ENCODE results near the gene RNF180.
"Not testable (repeated sequence)": the region's sequence is repeated elsewhere in the genome, so short reads cannot be mapped to it uniquely, and the experiment has no call there.

RNF180 gene

DNA sequence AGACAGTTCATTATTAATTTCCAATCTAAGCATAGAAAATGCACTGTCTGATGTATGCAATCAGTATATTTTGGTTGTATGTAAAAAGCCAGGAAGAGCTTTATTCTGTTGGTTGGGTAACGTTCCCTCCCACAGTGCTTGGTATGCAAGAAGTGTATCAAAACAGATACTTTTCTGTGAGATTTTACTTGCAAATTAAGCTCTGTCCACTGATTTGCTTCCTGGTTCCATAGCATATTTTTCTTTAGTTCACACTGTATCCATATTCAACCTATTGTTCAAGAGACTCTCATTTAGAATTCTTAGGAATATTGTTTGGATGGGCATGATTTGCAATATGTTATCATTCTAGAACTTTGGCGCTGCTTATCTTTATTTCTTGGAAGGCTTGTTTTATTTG lies 47.4 kb downstream of the RNF180 start:
- DNase-seq (ENCODE audit: low read depth): peak; percentile 44
- no peak for TF ChIP-seq CTCF (conservative IDR thresholded peaks at IDR 0.05; ENCODE audit: low read depth, low read length)
- H3K4me3 ChIP-seq (ENCODE audit: low read depth, low read length): no peak overlapping the region

- no peak for DNase-seq (ENCODE audit: low read depth)
- H3K4me3 ChIP-seq (ENCODE audit: low read depth, low read length): no peak overlapping the region
- no peak for TF ChIP-seq CTCF (conservative IDR thresholded peaks at IDR 0.05; ENCODE audit: low read depth, low read length)
Measured at GRCh38 chr5:64213531-64213930, 47.9 kb downstream of the RNF180 start.

DNA sequence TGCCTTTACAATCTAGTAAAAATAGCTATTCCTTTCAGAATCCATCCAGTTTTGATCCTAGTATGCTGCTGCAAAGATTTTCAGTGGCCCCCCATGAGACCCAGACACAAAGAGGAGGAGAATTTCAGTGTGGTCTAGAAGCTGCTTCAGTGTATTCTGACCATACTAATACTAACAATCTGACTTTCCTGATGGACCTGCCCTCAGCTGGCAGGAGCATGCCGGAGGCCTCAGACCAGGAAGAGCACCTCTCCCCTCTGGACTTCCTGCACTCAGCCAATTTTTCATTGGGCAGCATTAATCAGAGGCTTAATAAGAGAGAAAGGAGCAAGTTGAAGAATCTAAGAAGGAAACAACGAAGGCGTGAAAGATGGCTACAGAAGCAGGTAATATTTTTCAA lies 48.5 kb downstream of the RNF180 start:
- no peak overlapping the region for H3K4me3 ChIP-seq (ENCODE audit: low read depth, low read length)
- no peak for DNase-seq (ENCODE audit: low read depth)
- TF ChIP-seq CTCF (conservative IDR thresholded peaks at IDR 0.05; ENCODE audit: low read depth, low read length): no peak

DNA sequence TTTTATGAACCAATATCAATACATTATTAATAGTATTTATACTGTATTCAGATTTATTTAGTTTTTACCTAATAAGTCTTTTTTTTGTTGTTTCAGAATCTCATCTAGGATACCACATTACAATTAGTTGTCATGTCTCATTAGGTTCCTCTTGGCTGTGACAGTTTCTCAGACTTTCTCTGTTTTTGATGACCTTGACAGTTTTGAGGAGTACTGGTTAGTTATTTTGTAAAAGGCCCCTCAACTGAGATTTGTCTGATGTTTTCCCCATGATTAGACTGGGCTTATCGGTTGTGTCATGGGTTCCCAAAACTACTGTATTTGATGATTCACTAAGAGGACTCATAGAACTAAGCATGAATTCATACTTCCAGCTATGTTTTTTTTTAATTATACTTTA lies 56.3 kb downstream of the RNF180 start:
- DNase-seq (ENCODE audit: low read depth): no peak
- H3K4me3 ChIP-seq (ENCODE audit: low read depth, low read length): no peak overlapping the region
- TF ChIP-seq CTCF (conservative IDR thresholded peaks at IDR 0.05; ENCODE audit: low read depth, low read length): no peak

- DNase-seq (ENCODE audit: low read depth); H3K4me3 ChIP-seq (ENCODE audit: low read depth, low read length): not testable (repeated sequence)
Measured at GRCh38 chr5:64225286-64225981, 59.8 kb downstream of the RNF180 start.

DNA sequence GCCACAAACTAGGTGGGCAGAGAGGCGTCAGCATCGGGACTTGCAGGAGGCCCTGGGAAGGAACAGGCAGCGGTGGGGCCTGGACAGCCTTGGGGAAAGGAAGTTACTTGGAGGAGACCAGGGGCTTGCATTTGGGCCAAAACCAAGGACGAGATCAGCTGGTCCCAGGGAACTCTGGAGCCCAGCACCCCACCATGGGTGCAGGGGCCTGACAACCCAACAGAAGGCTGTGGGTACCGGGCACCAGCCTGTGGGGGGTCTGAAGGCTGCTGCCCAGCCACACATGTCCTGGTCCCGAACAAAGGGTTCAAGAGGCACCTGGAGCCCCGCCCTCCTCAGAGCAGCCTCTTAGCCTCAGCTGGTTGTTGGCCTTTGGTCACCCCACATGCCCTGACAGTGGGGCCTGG lies 61.5 kb downstream of the RNF180 start:
- DNase-seq (ENCODE audit: low read depth); H3K4me3 ChIP-seq (ENCODE audit: low read depth, low read length): not testable (repeated sequence)

GRCh38 chr5:64229163-64229774 lies 63.6 kb downstream of the RNF180 start:
- H3K4me3 ChIP-seq (ENCODE audit: low read depth, low read length): no peak overlapping the region
- peak; percentile 65 for DNase-seq (ENCODE audit: low read depth)
- TF ChIP-seq CTCF (conservative IDR thresholded peaks at IDR 0.05; ENCODE audit: low read depth, low read length): peak; percentile 60

GRCh38 chr5:64260756-64261155 lies 95.1 kb downstream of the RNF180 start:
- DNase-seq (ENCODE audit: low read depth): no peak
- H3K4me3 ChIP-seq (ENCODE audit: low read depth, low read length): no peak overlapping the region
- no peak for TF ChIP-seq CTCF (conservative IDR thresholded peaks at IDR 0.05; ENCODE audit: low read depth, low read length)

Measured in choroid plexus epithelial cell (primary cell).